Epidermal melanocyte (primary cell): ENCODE results near the gene ZNF138.
"Not testable (repeated sequence)": the region's sequence is repeated elsewhere in the genome, so short reads cannot be mapped to it uniquely, and the experiment has no call there.

Experiments
- DNase-seq: peaks from one replicate; pipeline ENCODE4 v3.0.0; 2011; ENCODE audit warnings: low spot score; ENCODE audit not compliant: insufficient read length

Gene ZNF138

GRCh38 chr7:64794171-64794844, at the start of gene ZNF138:
ZNF138 (plus strand) TSS chr7:64794428; CDS start chr7:64794569, 141 bp downstream.
- peak; percentile 98 for DNase-seq

- DNase-seq: no peak
Observed at GRCh38 chr7:64744680-64745079, 49.5 kb upstream of the ZNF138 start.

- DNase-seq: no peak
Observed at GRCh38 chr7:64747802-64748201, 46.4 kb upstream of the ZNF138 start.

- no peak for DNase-seq
Observed at GRCh38 chr7:64753032-64753431, 41.2 kb upstream of the ZNF138 start.

- DNase-seq: no peak
Observed at GRCh38 chr7:64755865-64756264, 38.4 kb upstream of the ZNF138 start.

GRCh38 chr7:64758151-64758550, 36.1 kb upstream of the ZNF138 start:
- no peak for DNase-seq

GRCh38 chr7:64768824-64769223, 25.4 kb upstream of the ZNF138 start:
- DNase-seq: no peak

GRCh38 chr7:64774204-64774842, 19.9 kb upstream of the ZNF138 start:
- no peak for DNase-seq

GRCh38 chr7:64775289-64775688, 18.9 kb upstream of the ZNF138 start:
- no peak for DNase-seq

- not testable (repeated sequence) for DNase-seq
Observed at GRCh38 chr7:64784842-64785241, 9.4 kb upstream of the ZNF138 start.

- no peak for DNase-seq
Observed at GRCh38 chr7:64787295-64787694, 6.9 kb upstream of the ZNF138 start.

- DNase-seq: not testable (repeated sequence)
Observed at GRCh38 chr7:64789241-64789640, 5.0 kb upstream of the ZNF138 start.

GRCh38 chr7:64793106-64793755, 997 bp upstream of the ZNF138 start:
- DNase-seq: no peak

- no peak for DNase-seq
Observed at GRCh38 chr7:64795176-64795575, 948 bp downstream of the ZNF138 start.

- not testable (repeated sequence) for DNase-seq
Observed at GRCh38 chr7:64799169-64799568, 4.9 kb downstream of the ZNF138 start.

- DNase-seq: no peak
Observed at GRCh38 chr7:64802699-64803098, 8.5 kb downstream of the ZNF138 start.

- DNase-seq: no peak
Observed at GRCh38 chr7:64807731-64808365, 13.6 kb downstream of the ZNF138 start.

- DNase-seq: no peak
Observed at GRCh38 chr7:64811767-64812166, 17.5 kb downstream of the ZNF138 start.

- DNase-seq: no peak
Observed at GRCh38 chr7:64830926-64831325, 36.7 kb downstream of the ZNF138 start.

- no peak for DNase-seq
Observed at GRCh38 chr7:64832136-64832535, 37.9 kb downstream of the ZNF138 start.

- no peak for DNase-seq
Observed at GRCh38 chr7:64834989-64835388, 40.8 kb downstream of the ZNF138 start.

- not testable (repeated sequence) for DNase-seq
Observed at GRCh38 chr7:64835856-64836255, 41.6 kb downstream of the ZNF138 start.
